Panc1 (cell line): ENCODE measurements around the gene ZBTB37. TPM values are rescaled to one million over a fixed set of nuclear protein-coding genes. Genes with fewer than 3 reads are reported as not detected.
"Not testable (repeated sequence)": the region's sequence is repeated elsewhere in the genome, so short reads cannot be mapped to it uniquely, and the experiment has no call there.

ENCODE experiments used
- ATAC-seq: fragments of 200-7000 bp; cut with Tn5 transposase; 2 replicates; pipeline ENCODE4 v1.9.1; 2020; ENCODE audit warnings: mild to moderate bottlenecking, moderate library complexity
- BruUV-seq: library from RNA; stranded (reverse); fragments of 400-500 nt; replicated peaks from 2 replicates; lab custom pipeline; 2021; lab: Mats Ljungman, UMichigan
- CTCF ChIA-PET: fragments of 300-600 bp; sonication (Branson Sonifier 250); formaldehyde crosslinking; loops from one replicate; lab custom pipeline; 2022; ENCODE audit warnings: antibody characterized with exemption; lab: Charles Lee
- POLR2A ChIA-PET: fragments of 300-600 bp; sonication (Branson Sonifier 250); formaldehyde crosslinking; loops from one replicate; lab custom pipeline; 2022; ENCODE audit warnings: antibody characterized with exemption; lab: Charles Lee
- DNase-seq: peaks from one replicate; pipeline ENCODE4 v3.0.0-alpha.2; 2010; ENCODE audit warnings: low read depth, low spot score
- H3K27ac ChIP-seq: 2 replicates; pipeline ENCODE4 v1.5.1; 2011; ENCODE audit warnings: mild to moderate bottlenecking, low read length, inconsistent platforms
- H3K27me3 ChIP-seq: fragments of 200-500 bp; sonication (Bioruptor generic); 2 replicates; pipeline ENCODE4 v1.6.0; 2014; ENCODE audit warnings: low read length, inconsistent platforms; ENCODE audit not compliant: control insufficient read depth, insufficient read depth
- H3K36me3 ChIP-seq: fragments of 200-500 bp; sonication (Bioruptor generic); 2 replicates; pipeline ENCODE4 v1.5.1; 2014; ENCODE audit warnings: inconsistent platforms, mild to moderate bottlenecking, low read length, moderate library complexity; ENCODE audit not compliant: control insufficient read depth, insufficient read depth
- H3K4me1 ChIP-seq: 2 replicates; pipeline ENCODE4 v1.5.1; 2011; ENCODE audit warnings: inconsistent platforms, mild to moderate bottlenecking, low read length, moderate library complexity; ENCODE audit not compliant: control insufficient read depth, insufficient read depth
- H3K4me3 ChIP-seq, 2 experiments: 2 replicates each; pipeline ENCODE4 v1.5.1; 2011 to 2012; ENCODE audit warnings: low read depth in 2 of 2, low read length in 2 of 2, mild to moderate bottlenecking in 2 of 2, inconsistent platforms in 1 of 2, moderate library complexity in 1 of 2
- H3K9me3 ChIP-seq: fragments of 200-500 bp; sonication (Bioruptor generic); 2 replicates; pipeline ENCODE4 v1.5.1; 2014; ENCODE audit warnings: low read depth, mild to moderate bottlenecking, inconsistent platforms, low read length, moderate library complexity; ENCODE audit not compliant: control insufficient read depth, insufficient read depth
- POLR2AphosphoS5 ChIP-seq: IDR thresholded peaks from 2 replicates; pipeline ENCODE4 v1.6.1; 2012; ENCODE audit warnings: mild to moderate bottlenecking, low read depth, low read length, moderate library complexity
- SIN3A ChIP-seq: IDR thresholded peaks from 2 replicates; pipeline ENCODE4 v1.6.1; 2012; ENCODE audit warnings: low read depth, mild to moderate bottlenecking, low read length, moderate library complexity, borderline replicate concordance; ENCODE audit not compliant: insufficient read depth
- TCF7L2 ChIP-seq: IDR thresholded peaks from 2 replicates; pipeline ENCODE4 v1.6.1; 2011; ENCODE audit warnings: mild to moderate bottlenecking, low read depth, low read length, inconsistent platforms
- in situ Hi-C: cut with HindIII; loops from 2 replicates; pipeline ENCODE4 v1.10.0; 2016; ENCODE audit warnings: low sequenced_read_pairs, low pct_unique_long_range_greater_than_20kb
- intact Hi-C: fragments of 100-400 bp; cut with micrococcal nuclease; formaldehyde crosslinking; loops from one replicate; pipeline ENCODE4 v1.10.0; 2022; ENCODE audit not compliant: unreplicated experiment
- total RNA-seq: library from RNA; stranded (reverse); gene quantifications from one replicate; pipeline ENCODE4 v1.2.1, GENCODE V29; 2021; ENCODE audit not compliant: unreplicated experiment
- TF ChIP-seq, protein P1 (sequence below): fragments of 450-650 bp; IDR thresholded peaks from 2 replicates; pipeline ENCODE4 v1.5.1; 2017; ENCODE audit warnings: mild to moderate bottlenecking
- TF ChIP-seq, protein P2 (sequence below), 2 experiments: IDR thresholded peaks; 2 replicates each; pipeline ENCODE4 v1.6.1; 2011 to 2012; ENCODE audit warnings: low read depth in 2 of 2, control low read depth in 1 of 2, low read length in 1 of 2, mild to moderate bottlenecking in 1 of 2, moderate library complexity in 1 of 2; ENCODE audit not compliant: insufficient read depth in 1 of 2

Gene ZBTB37
- total RNA-seq, 1 experiment from 2014 or later = 11.6 TPM

DNA sequence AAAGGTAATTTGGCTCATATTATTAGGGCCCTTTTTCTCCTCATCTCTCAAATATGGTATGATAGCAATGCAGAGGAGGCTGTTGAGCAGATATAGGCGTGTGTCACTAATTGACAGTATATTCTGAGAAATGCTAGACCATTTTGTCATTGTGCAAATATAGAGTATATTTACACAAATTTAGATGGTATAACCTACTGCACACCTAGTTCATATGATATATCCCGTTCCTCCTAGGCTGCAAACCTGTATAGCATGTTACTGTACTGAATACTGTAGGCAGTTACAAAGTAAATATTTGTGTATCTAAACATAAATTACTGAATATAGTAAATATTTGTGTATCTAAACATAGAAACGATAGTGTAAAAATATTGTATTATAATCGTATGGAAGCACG, 8.6 kb downstream of the ZBTB37 start:
- CTCF ChIA-PET = no interaction called here

DNA sequence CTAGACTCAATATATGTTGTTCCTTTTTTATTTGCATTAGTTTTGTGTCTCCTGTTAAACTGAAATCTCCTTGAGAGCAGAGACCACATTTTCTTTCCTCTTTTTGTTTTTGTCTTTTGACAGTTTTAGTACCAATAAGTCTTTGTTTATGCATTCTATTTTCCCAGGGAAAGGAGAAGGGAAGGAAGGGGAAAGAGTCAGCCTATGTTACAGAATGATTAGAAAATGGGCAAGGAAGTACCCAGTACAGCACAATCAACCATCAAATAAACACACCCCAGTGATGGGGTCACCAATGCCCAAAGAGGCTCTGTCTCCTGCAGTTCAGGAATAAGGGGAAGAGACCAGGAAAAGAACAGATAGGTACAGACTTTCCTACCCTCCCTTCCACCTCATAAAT, 10.1 kb downstream of the ZBTB37 start:
- no peak overlapping the region for H3K27ac ChIP-seq
- H3K36me3 ChIP-seq = 0 out of 2 replicates have a peak, but pooled peaks cover 2% of the 10 kb centered on the region
- no peak for TF ChIP-seq SIN3A
- TF ChIP-seq, protein P1, sequence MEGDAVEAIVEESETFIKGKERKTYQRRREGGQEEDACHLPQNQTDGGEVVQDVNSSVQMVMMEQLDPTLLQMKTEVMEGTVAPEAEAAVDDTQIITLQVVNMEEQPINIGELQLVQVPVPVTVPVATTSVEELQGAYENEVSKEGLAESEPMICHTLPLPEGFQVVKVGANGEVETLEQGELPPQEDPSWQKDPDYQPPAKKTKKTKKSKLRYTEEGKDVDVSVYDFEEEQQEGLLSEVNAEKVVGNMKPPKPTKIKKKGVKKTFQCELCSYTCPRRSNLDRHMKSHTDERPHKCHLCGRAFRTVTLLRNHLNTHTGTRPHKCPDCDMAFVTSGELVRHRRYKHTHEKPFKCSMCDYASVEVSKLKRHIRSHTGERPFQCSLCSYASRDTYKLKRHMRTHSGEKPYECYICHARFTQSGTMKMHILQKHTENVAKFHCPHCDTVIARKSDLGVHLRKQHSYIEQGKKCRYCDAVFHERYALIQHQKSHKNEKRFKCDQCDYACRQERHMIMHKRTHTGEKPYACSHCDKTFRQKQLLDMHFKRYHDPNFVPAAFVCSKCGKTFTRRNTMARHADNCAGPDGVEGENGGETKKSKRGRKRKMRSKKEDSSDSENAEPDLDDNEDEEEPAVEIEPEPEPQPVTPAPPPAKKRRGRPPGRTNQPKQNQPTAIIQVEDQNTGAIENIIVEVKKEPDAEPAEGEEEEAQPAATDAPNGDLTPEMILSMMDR = no peak
- no peak for TF ChIP-seq TCF7L2
- H3K4me1 ChIP-seq = no peaks in the 10 kb centered on the region
- DNase-seq (no peak), ATAC-seq (no peak)
- H3K9me3 ChIP-seq = no peaks in the 10 kb centered on the region
- no peaks in the 10 kb centered on the region for H3K27me3 ChIP-seq
- in situ Hi-C loops (no loop called here), intact Hi-C loops (no loop called here)
- no TSS peak for BruUV-seq
- ChIA-PET CTCF (no interaction called here), POLR2A (no interaction called here)
- H3K4me3 ChIP-seq = no peak overlapping the region

More for the DNA sequence above, 8.6 kb downstream of the ZBTB37 start:
- Histone ChIP-seq H3K27ac (no peak overlapping the region), H3K9me3 (no peaks in the 10 kb centered on the region), H3K27me3 (no peaks in the 10 kb centered on the region), H3K36me3 (0 out of 2 replicates have a peak, but pooled peaks cover 2% of the 10 kb centered on the region), H3K4me1 (no peaks in the 10 kb centered on the region), H3K4me3 (no peak overlapping the region)
- TF ChIP-seq, protein P1 = no peak
- TF ChIP-seq POLR2AphosphoS5 = no peak
- no peak for TF ChIP-seq SIN3A
- no peak for TF ChIP-seq TCF7L2
- TF ChIP-seq, protein P2, sequence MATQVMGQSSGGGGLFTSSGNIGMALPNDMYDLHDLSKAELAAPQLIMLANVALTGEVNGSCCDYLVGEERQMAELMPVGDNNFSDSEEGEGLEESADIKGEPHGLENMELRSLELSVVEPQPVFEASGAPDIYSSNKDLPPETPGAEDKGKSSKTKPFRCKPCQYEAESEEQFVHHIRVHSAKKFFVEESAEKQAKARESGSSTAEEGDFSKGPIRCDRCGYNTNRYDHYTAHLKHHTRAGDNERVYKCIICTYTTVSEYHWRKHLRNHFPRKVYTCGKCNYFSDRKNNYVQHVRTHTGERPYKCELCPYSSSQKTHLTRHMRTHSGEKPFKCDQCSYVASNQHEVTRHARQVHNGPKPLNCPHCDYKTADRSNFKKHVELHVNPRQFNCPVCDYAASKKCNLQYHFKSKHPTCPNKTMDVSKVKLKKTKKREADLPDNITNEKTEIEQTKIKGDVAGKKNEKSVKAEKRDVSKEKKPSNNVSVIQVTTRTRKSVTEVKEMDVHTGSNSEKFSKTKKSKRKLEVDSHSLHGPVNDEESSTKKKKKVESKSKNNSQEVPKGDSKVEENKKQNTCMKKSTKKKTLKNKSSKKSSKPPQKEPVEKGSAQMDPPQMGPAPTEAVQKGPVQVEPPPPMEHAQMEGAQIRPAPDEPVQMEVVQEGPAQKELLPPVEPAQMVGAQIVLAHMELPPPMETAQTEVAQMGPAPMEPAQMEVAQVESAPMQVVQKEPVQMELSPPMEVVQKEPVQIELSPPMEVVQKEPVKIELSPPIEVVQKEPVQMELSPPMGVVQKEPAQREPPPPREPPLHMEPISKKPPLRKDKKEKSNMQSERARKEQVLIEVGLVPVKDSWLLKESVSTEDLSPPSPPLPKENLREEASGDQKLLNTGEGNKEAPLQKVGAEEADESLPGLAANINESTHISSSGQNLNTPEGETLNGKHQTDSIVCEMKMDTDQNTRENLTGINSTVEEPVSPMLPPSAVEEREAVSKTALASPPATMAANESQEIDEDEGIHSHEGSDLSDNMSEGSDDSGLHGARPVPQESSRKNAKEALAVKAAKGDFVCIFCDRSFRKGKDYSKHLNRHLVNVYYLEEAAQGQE (IDR thresholded peaks at IDR 0.05; ENCODE audit: insufficient read depth in 1 of 2, low read depth in 2 of 2, low read length in 1 of 2) = no peak
- intact Hi-C loops (no loop called here), in situ Hi-C loops (no loop called here)
- no peak for ATAC-seq
- no TSS peak for BruUV-seq
- DNase-seq = no peak
- POLR2A ChIA-PET = no interaction called here

DNA sequence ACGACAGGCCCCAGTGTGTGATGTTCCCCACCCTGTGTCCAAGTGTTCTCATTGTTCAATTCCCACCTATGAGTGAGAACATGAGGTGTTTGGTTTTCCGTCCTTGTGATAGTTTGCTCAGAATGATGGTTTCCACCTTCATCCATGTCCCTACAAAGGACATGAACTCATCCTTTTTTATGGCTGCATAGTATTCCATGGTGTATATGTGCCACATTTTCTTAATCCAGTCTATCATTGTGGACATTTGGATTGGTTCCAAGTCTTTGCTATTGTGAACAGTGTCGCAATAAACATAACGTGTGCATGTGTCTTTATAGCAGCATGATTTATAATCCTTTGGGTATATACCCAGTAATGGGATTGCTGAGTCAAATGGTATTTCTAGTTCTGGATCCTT, 12.9 kb downstream of the ZBTB37 start:
- H3K4me1 ChIP-seq, H3K4me3 ChIP-seq, BruUV-seq, H3K27me3 ChIP-seq, ATAC-seq, in situ Hi-C loops, H3K9me3 ChIP-seq, CTCF ChIA-PET, H3K27ac ChIP-seq, DNase-seq, intact Hi-C loops, H3K36me3 ChIP-seq, POLR2A ChIA-PET: not testable (repeated sequence)
